Neural progenitor cell (in vitro differentiated cells): ENCODE results near the gene PAPPA2. TPM values are rescaled to one million over a fixed set of nuclear protein-coding genes. Genes with fewer than 3 reads are reported as not detected.

Experiments used
- DNase-seq: peaks from one replicate; pipeline ENCODE4 v3.0.0-alpha.2; 2016; ENCODE audit warnings: low spot score
- H2AFZ ChIP-seq: fragments of 200-600 bp; sonication (generic); replicated peaks from 2 replicates; pipeline ENCODE4 v1.6.1; 2016; ENCODE audit warnings: antibody characterized with exemption
- H3F3A ChIP-seq: fragments of 200-600 bp; sonication (generic); 2 replicates; pipeline ENCODE4 v1.6.1; 2016; ENCODE audit warnings: antibody characterized with exemption, low read depth
- H3K27ac ChIP-seq: fragments of 200-600 bp; sonication (generic); 2 replicates; pipeline ENCODE4 v1.5.1; 2016; ENCODE audit warnings: mild to moderate bottlenecking
- H3K27me3 ChIP-seq: fragments of 200-600 bp; sonication (generic); 2 replicates; pipeline ENCODE4 v1.6.1; 2016; ENCODE audit warnings: mild to moderate bottlenecking, moderate library complexity
- H3K36me3 ChIP-seq: fragments of 200-600 bp; sonication (generic); 2 replicates; pipeline ENCODE4 v1.5.1; 2016
- H3K4me1 ChIP-seq: fragments of 200-600 bp; sonication (generic); 2 replicates; pipeline ENCODE4 v1.6.1; 2016; ENCODE audit warnings: mixed run types
- H3K4me2 ChIP-seq: fragments of 200-600 bp; sonication (generic); 2 replicates; pipeline ENCODE4 v1.6.1; 2016
- H3K4me3 ChIP-seq: fragments of 200-600 bp; sonication (generic); 2 replicates; pipeline ENCODE4 v1.5.1; 2016
- H3K79me2 ChIP-seq: fragments of 200-600 bp; sonication (generic); 2 replicates; pipeline ENCODE4 v1.6.1; 2016; ENCODE audit warnings: low read depth
- H3K9ac ChIP-seq: fragments of 200-600 bp; sonication (generic); 2 replicates; pipeline ENCODE4 v1.6.1; 2016
- H3K9me3 ChIP-seq: fragments of 200-600 bp; sonication (generic); 2 replicates; pipeline ENCODE4 v1.5.1; 2016; ENCODE audit warnings: low read depth
- H4K20me1 ChIP-seq: fragments of 200-600 bp; sonication (generic); 2 replicates; pipeline ENCODE4 v1.6.1; 2016; ENCODE audit warnings: low read depth
- H3K27ac Mint-ChIP-seq: 3 replicates; pipeline ENCODE4 v1.8.0; 2021; ENCODE audit warnings: mixed read lengths
- H3K27me3 Mint-ChIP-seq: 2 replicates; pipeline ENCODE4 v1.8.0; 2022; ENCODE audit warnings: low read depth, mild to moderate bottlenecking, inconsistent platforms, moderate library complexity, mixed read lengths; ENCODE audit not compliant: insufficient read depth
- H3K36me3 Mint-ChIP-seq: 3 replicates; pipeline ENCODE4 v1.8.0; 2021; ENCODE audit warnings: mixed read lengths
- H3K4me1 Mint-ChIP-seq: 3 replicates; pipeline ENCODE4 v1.8.0; 2021; ENCODE audit warnings: mixed read lengths
- H3K4me3 Mint-ChIP-seq: 3 replicates; pipeline ENCODE4 v1.8.0; 2021; ENCODE audit warnings: mild to moderate bottlenecking, moderate library complexity, mixed read lengths
- H3K9me3 Mint-ChIP-seq: 3 replicates; pipeline ENCODE4 v1.8.0; 2020; ENCODE audit warnings: mixed read lengths
- CTCF ChIP-seq: fragments of 200-600 bp; sonication (generic); IDR thresholded peaks from 2 replicates; pipeline ENCODE4 v1.5.1; 2017; ENCODE audit warnings: antibody characterized with exemption, mild to moderate bottlenecking
- EZH2 ChIP-seq: fragments of 200-600 bp; sonication (generic); IDR thresholded peaks from 2 replicates; pipeline ENCODE4 v1.6.1; 2017; ENCODE audit warnings: antibody characterized with exemption, mild to moderate bottlenecking, moderate library complexity
- EZH2phosphoT487 ChIP-seq: fragments of 200-600 bp; sonication (generic); IDR thresholded peaks from 2 replicates; pipeline ENCODE4 v1.6.1; 2017; ENCODE audit warnings: antibody characterized with exemption
- total RNA-seq: library from RNA; depleted of rRNA; stranded (reverse); fragments of >200 nt; gene quantifications from 2 replicates; pipeline ENCODE4 v1.2.3, GENCODE V29; 2015; ENCODE audit warnings: low replicate concordance

PAPPA2 gene
- total RNA-seq, 1 donor from 2014 or later = 0.17 TPM

DNA sequence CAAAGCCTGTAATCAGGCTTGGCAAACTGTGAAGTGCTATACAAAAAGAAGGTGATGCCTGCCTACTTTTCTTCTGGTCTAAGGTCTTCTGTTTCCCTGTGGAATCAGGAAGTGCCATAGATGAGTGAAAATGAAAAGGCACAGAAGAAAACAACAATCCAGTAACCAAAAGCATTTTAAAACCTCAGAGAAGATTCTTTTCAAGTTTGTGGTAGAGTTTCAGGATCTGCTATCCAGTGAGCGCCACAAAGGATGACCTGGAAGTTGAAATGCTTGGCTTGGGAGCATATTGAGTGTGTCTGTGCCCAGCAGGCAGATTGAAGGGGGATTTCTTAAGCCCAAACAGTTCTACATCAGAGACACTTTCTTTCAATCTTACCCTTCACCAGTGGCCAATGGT, 272.2 kb downstream of the PAPPA2 start:
- TF ChIP-seq EZH2 (no peak), CTCF (no peak), EZH2phosphoT487 (no peak)
- Histone ChIP-seq H3K4me1 (no peaks in the 10 kb centered on the region), H3K79me2 (no peaks in the 10 kb centered on the region), H3K4me3 (no peak overlapping the region), H3K27ac (no peak overlapping the region), H3K36me3 (no peaks in the 10 kb centered on the region), H3F3A (no peaks in the 10 kb centered on the region), H3K27me3 (no peaks in the 10 kb centered on the region), H3K4me2 (no peak overlapping the region), H2AFZ (no peak overlapping the region), H4K20me1 (no peaks in the 10 kb centered on the region), H3K9ac (no peak overlapping the region), H3K9me3 (no peaks in the 10 kb centered on the region)
- Mint-ChIP-seq H3K4me1 (no peaks in the 10 kb centered on the region), H3K27ac (no peak overlapping the region), H3K27me3 (peaks cover 3% of the 10 kb centered on the region), H3K36me3 (no peaks in the 10 kb centered on the region), H3K9me3 (no peaks in the 10 kb centered on the region), H3K4me3 (no peak overlapping the region)
- DNase-seq = no peak

DNA sequence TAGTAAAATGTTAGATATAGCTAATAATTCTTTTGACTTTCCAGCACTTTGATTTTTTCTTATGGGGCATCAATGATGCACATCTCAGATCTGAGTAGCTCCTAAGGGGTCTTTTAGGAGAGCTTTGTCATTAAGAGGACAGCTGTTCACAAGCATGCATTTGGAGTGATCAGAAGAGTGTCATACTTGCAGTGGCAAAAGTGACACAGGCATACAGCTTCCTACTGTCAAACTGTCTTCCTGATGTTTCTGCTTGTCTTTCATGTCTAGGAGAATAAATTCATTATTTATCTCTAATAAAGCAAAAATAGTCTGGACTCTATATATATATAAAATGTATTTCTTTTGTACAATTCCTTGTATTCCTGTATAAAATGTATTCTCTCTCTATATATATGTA, 273.0 kb downstream of the PAPPA2 start:
- no peak overlapping the region for H3K9ac ChIP-seq
- H3K27ac ChIP-seq = no peak overlapping the region
- H3K4me1 ChIP-seq = no peaks in the 10 kb centered on the region
- no peak for DNase-seq
- H3K27me3 Mint-ChIP-seq = peaks cover 3% of the 10 kb centered on the region
- no peaks in the 10 kb centered on the region for H3K9me3 ChIP-seq
- H3K4me3 Mint-ChIP-seq = no peak overlapping the region
- H3K9me3 Mint-ChIP-seq = no peaks in the 10 kb centered on the region
- TF ChIP-seq CTCF (no peak), EZH2 (no peak), EZH2phosphoT487 (no peak)
- no peak overlapping the region for H3K4me2 ChIP-seq
- H3K27ac Mint-ChIP-seq = no peak overlapping the region
- no peak overlapping the region for H3K4me3 ChIP-seq
- no peaks in the 10 kb centered on the region for H3K79me2 ChIP-seq
- no peaks in the 10 kb centered on the region for H3K4me1 Mint-ChIP-seq
- no peaks in the 10 kb centered on the region for H4K20me1 ChIP-seq
- no peak overlapping the region for H2AFZ ChIP-seq
- no peaks in the 10 kb centered on the region for H3K36me3 Mint-ChIP-seq
- no peaks in the 10 kb centered on the region for H3F3A ChIP-seq
- H3K27me3 ChIP-seq = no peaks in the 10 kb centered on the region
- H3K36me3 ChIP-seq = no peaks in the 10 kb centered on the region

GRCh38 chr1:176741181-176741580, 278.2 kb downstream of the PAPPA2 start:
- H3F3A ChIP-seq = no peaks in the 10 kb centered on the region
- H3K36me3 Mint-ChIP-seq = no peaks in the 10 kb centered on the region
- H3K27ac ChIP-seq = no peak overlapping the region
- no peaks in the 10 kb centered on the region for H4K20me1 ChIP-seq
- H3K4me1 ChIP-seq = no peaks in the 10 kb centered on the region
- no peaks in the 10 kb centered on the region for H3K36me3 ChIP-seq
- no peak overlapping the region for H3K27ac Mint-ChIP-seq
- no peak overlapping the region for H2AFZ ChIP-seq
- H3K4me3 ChIP-seq = no peak overlapping the region
- no peak overlapping the region for H3K4me3 Mint-ChIP-seq
- TF ChIP-seq EZH2phosphoT487 (no peak), CTCF (no peak), EZH2 (no peak)
- H3K27me3 ChIP-seq = no peaks in the 10 kb centered on the region
- DNase-seq = no peak
- H3K4me1 Mint-ChIP-seq = no peaks in the 10 kb centered on the region
- H3K79me2 ChIP-seq = no peaks in the 10 kb centered on the region
- no peaks in the 10 kb centered on the region for H3K9me3 Mint-ChIP-seq
- H3K27me3 Mint-ChIP-seq = no peaks in the 10 kb centered on the region
- H3K9me3 ChIP-seq = no peaks in the 10 kb centered on the region
- no peak overlapping the region for H3K4me2 ChIP-seq
- no peak overlapping the region for H3K9ac ChIP-seq

DNA sequence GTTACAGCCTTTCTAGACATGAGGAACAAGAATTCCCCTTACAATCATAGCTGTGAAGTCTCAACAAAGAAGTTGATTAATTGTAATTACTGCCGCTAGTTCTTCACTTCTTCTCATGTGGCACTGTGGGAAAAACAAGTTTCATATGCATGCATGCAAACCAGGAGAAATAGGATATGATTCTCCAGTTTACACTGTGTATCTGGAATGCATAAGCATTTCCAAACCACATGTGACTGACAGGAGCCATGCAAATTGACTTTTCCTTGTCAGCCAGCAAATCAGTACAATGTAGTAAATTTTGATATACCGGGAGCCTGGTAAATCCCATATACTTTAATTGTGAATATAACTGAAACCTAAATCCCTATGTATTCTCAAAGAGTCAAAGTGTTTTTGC, 279.3 kb downstream of the PAPPA2 start:
- H3K4me3 Mint-ChIP-seq = no peak overlapping the region
- Histone ChIP-seq H3F3A (no peaks in the 10 kb centered on the region), H3K36me3 (no peaks in the 10 kb centered on the region), H3K27ac (no peak overlapping the region), H3K9me3 (no peaks in the 10 kb centered on the region), H3K4me1 (no peaks in the 10 kb centered on the region), H3K27me3 (no peaks in the 10 kb centered on the region), H3K79me2 (no peaks in the 10 kb centered on the region), H3K4me2 (no peak overlapping the region), H4K20me1 (no peaks in the 10 kb centered on the region), H3K4me3 (no peak overlapping the region), H2AFZ (no peak overlapping the region), H3K9ac (no peak overlapping the region)
- H3K9me3 Mint-ChIP-seq = peaks cover 2% of the 10 kb centered on the region
- TF ChIP-seq CTCF (no peak), EZH2phosphoT487 (no peak), EZH2 (no peak)
- no peaks in the 10 kb centered on the region for H3K27me3 Mint-ChIP-seq
- no peak overlapping the region for H3K27ac Mint-ChIP-seq
- no peak for DNase-seq
- no peaks in the 10 kb centered on the region for H3K4me1 Mint-ChIP-seq
- H3K36me3 Mint-ChIP-seq = no peaks in the 10 kb centered on the region
